ENCODE results near the gene CHD9NB.
"Not testable (repeated sequence)": the region's sequence is repeated elsewhere in the genome, so short reads cannot be mapped to it uniquely, and the experiment has no call there.

CHD9NB gene

GRCh38 chr16:53043428-53043831, 9.3 kb downstream of the CHD9NB start:
- Histone ChIP-seq H3K4me3 (IDR thresholded peaks at IDR 0.05; ENCODE audit: insufficient read depth, low read depth, low read length) (no peak overlapping the region), H3K27ac (no peak overlapping the region)

GRCh38 chr16:53042235-53042701, 10.4 kb downstream of the CHD9NB start:
- Histone ChIP-seq H3K4me3 (IDR thresholded peaks at IDR 0.05; ENCODE audit: insufficient read depth, low read depth, low read length) (no peak overlapping the region), H3K36me3 (ENCODE audit: insufficient read depth) (no peaks in the 10 kb centered on the region), H3K9ac (no peak overlapping the region), H3K4me1 (ENCODE audit: low read depth, poor library complexity, severe bottlenecking) (no peaks in the 10 kb centered on the region), H3K4me2 (no peak overlapping the region), H3K27ac (no peak overlapping the region), H3K27me3 (ENCODE audit: insufficient read depth, low read depth) (no peaks in the 10 kb centered on the region), H4K20me1 (ENCODE audit: insufficient read depth) (no peaks in the 10 kb centered on the region), H2AFZ (ENCODE audit: low read depth) (no peak overlapping the region), H3K79me2 (ENCODE audit: insufficient read depth, low read depth) (no peaks in the 10 kb centered on the region)
- no peak for TF ChIP-seq CTCF (conservative IDR thresholded peaks at IDR 0.05; ENCODE audit: low read depth, low read length)

More at GRCh38 chr16:53043428-53043831, 9.3 kb downstream of the CHD9NB start:
- Histone ChIP-seq H4K20me1 (ENCODE audit: insufficient read depth) (no peaks in the 10 kb centered on the region), H3K4me2 (no peak overlapping the region), H3K4me1 (ENCODE audit: low read depth, poor library complexity, severe bottlenecking) (no peaks in the 10 kb centered on the region), H2AFZ (ENCODE audit: low read depth) (no peak overlapping the region), H3K9ac (no peak overlapping the region), H3K36me3 (ENCODE audit: insufficient read depth) (no peaks in the 10 kb centered on the region), H3K79me2 (ENCODE audit: insufficient read depth, low read depth) (no peaks in the 10 kb centered on the region), H3K27me3 (ENCODE audit: insufficient read depth, low read depth) (no peaks in the 10 kb centered on the region)
- TF ChIP-seq CTCF (conservative IDR thresholded peaks at IDR 0.05; ENCODE audit: low read depth, low read length) = no peak

- no peak overlapping the region for H3K9ac ChIP-seq
- TF ChIP-seq CTCF (conservative IDR thresholded peaks at IDR 0.05; ENCODE audit: low read depth, low read length) = no peak
- no peaks in the 10 kb centered on the region for H4K20me1 ChIP-seq (ENCODE audit: insufficient read depth)
- H3K36me3 ChIP-seq (ENCODE audit: insufficient read depth) = no peaks in the 10 kb centered on the region
- H3K4me3 ChIP-seq (IDR thresholded peaks at IDR 0.05; ENCODE audit: insufficient read depth, low read depth, low read length) = no peak overlapping the region
- H3K27me3 ChIP-seq (ENCODE audit: insufficient read depth, low read depth) = no peaks in the 10 kb centered on the region
- no peak overlapping the region for H3K27ac ChIP-seq
- H3K4me1 ChIP-seq (ENCODE audit: low read depth, poor library complexity, severe bottlenecking) = no peaks in the 10 kb centered on the region
- H3K4me2 ChIP-seq = no peak overlapping the region
- H3K79me2 ChIP-seq (ENCODE audit: insufficient read depth, low read depth) = no peaks in the 10 kb centered on the region
- no peak overlapping the region for H2AFZ ChIP-seq (ENCODE audit: low read depth)
Observed at GRCh38 chr16:53041320-53042051, 11.2 kb downstream of the CHD9NB start.

- Histone ChIP-seq H3K27ac (no peak overlapping the region), H3K4me2 (no peak overlapping the region), H3K9ac (no peak overlapping the region), H3K4me1 (ENCODE audit: low read depth, poor library complexity, severe bottlenecking) (no peaks in the 10 kb centered on the region), H4K20me1 (ENCODE audit: insufficient read depth) (no peaks in the 10 kb centered on the region), H3K4me3 (IDR thresholded peaks at IDR 0.05; ENCODE audit: insufficient read depth, low read depth, low read length) (no peak overlapping the region), H3K36me3 (ENCODE audit: insufficient read depth) (no peaks in the 10 kb centered on the region), H3K27me3 (ENCODE audit: insufficient read depth, low read depth) (no peaks in the 10 kb centered on the region), H2AFZ (ENCODE audit: low read depth) (no peak overlapping the region), H3K79me2 (ENCODE audit: insufficient read depth, low read depth) (no peaks in the 10 kb centered on the region)
- TF ChIP-seq CTCF (conservative IDR thresholded peaks at IDR 0.05; ENCODE audit: low read depth, low read length) = no peak
Observed at GRCh38 chr16:53040788-53041187, 11.9 kb downstream of the CHD9NB start.

GRCh38 chr16:53036711-53037110, 16.0 kb downstream of the CHD9NB start:
- H3K4me1 ChIP-seq (ENCODE audit: low read depth, poor library complexity, severe bottlenecking); H3K79me2 ChIP-seq (ENCODE audit: insufficient read depth, low read depth); H2AFZ ChIP-seq (ENCODE audit: low read depth); H4K20me1 ChIP-seq (ENCODE audit: insufficient read depth); H3K9ac ChIP-seq; H3K27me3 ChIP-seq (ENCODE audit: insufficient read depth, low read depth); H3K4me2 ChIP-seq; H3K4me3 ChIP-seq (IDR thresholded peaks at IDR 0.05; ENCODE audit: insufficient read depth, low read depth, low read length); H3K27ac ChIP-seq; H3K36me3 ChIP-seq (ENCODE audit: insufficient read depth): not testable (repeated sequence)

All from KMS-11 (cell line).